Muscle of leg (tissue), 11 donors: ENCODE data around the gene HLCS. TPM values are rescaled to one million over a fixed set of nuclear protein-coding genes. Genes with fewer than 3 reads are reported as not detected.

Experiments
- DNase-seq: peaks from one replicate; pipeline ENCODE4 v3.0.0; 2013
- H3K27ac ChIP-seq: one replicate; pipeline ENCODE4 v1.5.1; 2013; ENCODE audit warnings: mild to moderate bottlenecking, low read length, control low read depth
- H3K27me3 ChIP-seq: one replicate; pipeline ENCODE4 v1.6.1; 2013; ENCODE audit warnings: low read length; ENCODE audit not compliant: control insufficient read depth, insufficient read depth
- H3K36me3 ChIP-seq: one replicate; pipeline ENCODE4 v1.6.1; 2013; ENCODE audit warnings: low read length; ENCODE audit not compliant: control insufficient read depth, insufficient read depth
- H3K4me1 ChIP-seq: one replicate; pipeline ENCODE4 v1.6.1; 2013; ENCODE audit warnings: low read length; ENCODE audit not compliant: control insufficient read depth, insufficient read depth
- H3K4me3 ChIP-seq: one replicate; pipeline ENCODE4 v1.5.1; 2013; ENCODE audit warnings: low read length, control low read depth
- H3K9me3 ChIP-seq: replicated peaks from 2 replicates; pipeline ENCODE4 v1.6.1; 2013; ENCODE audit warnings: low read depth, low read length; ENCODE audit not compliant: control insufficient read depth
- WGBS: methylation state at CpG from one replicate; pipeline ENCODE4 v1.1.5; 2013; ENCODE audit warnings: missing lambda C conversion rate; ENCODE audit not compliant: insufficient coverage; 5-methylcytosine and 5-hydroxymethylcytosine counted together
- polyA plus RNA-seq, 8 donors: library from polyadenylated mRNA; unstranded; fragments of 120-200 nt; gene quantifications; one replicate each; pipeline versions ENCODE4 v1.2.1 to v1.2.3, GENCODE V29; 2013; ENCODE audit warnings: inconsistent platforms in 1 of 8, low replicate concordance in 1 of 8; ENCODE audit not compliant: insufficient read length in 8 of 8, insufficient read depth in 1 of 8
- total RNA-seq: library from RNA; stranded (reverse); fragments of 120-200 nt; gene quantifications from one replicate; pipeline ENCODE4 v1.2.4, GENCODE V29; 2013

The HLCS gene
- total and polyA plus RNA-seq, 9 donors, result 8.4 to 13.4 (median 12.9) TPM

- Histone ChIP-seq H3K4me3 (no peak overlapping the region), H3K27me3 (no peaks in the 10 kb centered on the region), H3K27ac (no peak overlapping the region), H3K36me3 (no peaks in the 10 kb centered on the region), H3K9me3 (no peaks in the 10 kb centered on the region), H3K4me1 (peaks cover 15% of the 10 kb centered on the region)
- 92% methylated on average over 3 of the region's 9 CpGs for WGBS
- no peak for DNase-seq
Measured at GRCh38 chr21:36985751-36986594, 19.5 kb upstream of the HLCS start.

- Histone ChIP-seq H3K4me1 (peaks cover 20% of the 10 kb centered on the region), H3K27ac (no peak overlapping the region), H3K9me3 (no peaks in the 10 kb centered on the region), H3K36me3 (no peaks in the 10 kb centered on the region), H3K4me3 (no peak overlapping the region), H3K27me3 (peaks cover 5% of the 10 kb centered on the region)
- DNase-seq, result no peak
- no CpG with 5 or more reads among the region's 6 CpGs for WGBS
Measured at GRCh38 chr21:36981977-36982700, 15.7 kb upstream of the HLCS start.

GRCh38 chr21:36981049-36981391 lies 14.6 kb upstream of the HLCS start:
- DNase-seq, result no peak
- no peaks in the 10 kb centered on the region for H3K9me3 ChIP-seq
- H3K4me3 ChIP-seq, result no peak overlapping the region
- peaks cover 20% of the 10 kb centered on the region for H3K4me1 ChIP-seq
- no peak overlapping the region for H3K27ac ChIP-seq
- peaks cover 5% of the 10 kb centered on the region for H3K27me3 ChIP-seq
- no CpG with 5 or more reads among the region's 2 CpGs for WGBS
- no peaks in the 10 kb centered on the region for H3K36me3 ChIP-seq

- Histone ChIP-seq H3K4me1 (peaks cover 20% of the 10 kb centered on the region), H3K27ac (no peak overlapping the region), H3K9me3 (no peaks in the 10 kb centered on the region), H3K4me3 (peak overlapping the region; percentile 33), H3K36me3 (no peaks in the 10 kb centered on the region), H3K27me3 (peaks cover 5% of the 10 kb centered on the region)
- DNase-seq, result peak; percentile 49
- WGBS, result 3% methylated on average over 52 of the region's 53 CpGs
Measured at GRCh38 chr21:36980280-36981048, 14.0 kb upstream of the HLCS start.

- H3K9me3 ChIP-seq, result no peaks in the 10 kb centered on the region
- H3K4me1 ChIP-seq, result peaks cover 20% of the 10 kb centered on the region
- no peaks in the 10 kb centered on the region for H3K36me3 ChIP-seq
- DNase-seq, result peak; percentile 89
- WGBS, result no CpG with 5 or more reads among the region's 8 CpGs
- H3K27me3 ChIP-seq, result peaks cover 5% of the 10 kb centered on the region
- no peak overlapping the region for H3K4me3 ChIP-seq
- H3K27ac ChIP-seq, result peak overlapping the region; percentile 22
Measured at GRCh38 chr21:36976882-36977651, 10.6 kb upstream of the HLCS start.

- no peak overlapping the region for H3K4me3 ChIP-seq
- no peak for DNase-seq
- H3K4me1 ChIP-seq, result peaks cover 20% of the 10 kb centered on the region
- peaks cover 5% of the 10 kb centered on the region for H3K27me3 ChIP-seq
- WGBS, result 50% methylated on average over 1 of the region's 5 CpGs
- H3K9me3 ChIP-seq, result no peaks in the 10 kb centered on the region
- H3K36me3 ChIP-seq, result no peaks in the 10 kb centered on the region
- no peak overlapping the region for H3K27ac ChIP-seq
Measured at GRCh38 chr21:36976228-36976861, 9.9 kb upstream of the HLCS start.

- WGBS, result 77% methylated on average over 6 of the region's 6 CpGs
Measured at GRCh38 chr21:36974851-36975192, 8.4 kb upstream of the HLCS start.

GRCh38 chr21:36973986-36974850 lies 7.7 kb upstream of the HLCS start:
- no peaks in the 10 kb centered on the region for H3K27me3 ChIP-seq
- peaks cover 3% of the 10 kb centered on the region for H3K36me3 ChIP-seq
- H3K27ac ChIP-seq, result no peak overlapping the region
- DNase-seq, result no peak
- H3K4me3 ChIP-seq, result no peak overlapping the region
- 90% methylated on average over 4 of the region's 14 CpGs for WGBS
- H3K4me1 ChIP-seq, result peaks cover 9% of the 10 kb centered on the region
- H3K9me3 ChIP-seq, result no peaks in the 10 kb centered on the region

More at GRCh38 chr21:36974851-36975192, 8.4 kb upstream of the HLCS start:
- DNase-seq, result no peak
- Histone ChIP-seq H3K36me3 (peaks cover 2% of the 10 kb centered on the region), H3K4me3 (no peak overlapping the region), H3K4me1 (peaks cover 9% of the 10 kb centered on the region), H3K27me3 (no peaks in the 10 kb centered on the region), H3K9me3 (no peaks in the 10 kb centered on the region), H3K27ac (no peak overlapping the region)

- DNase-seq, result no peak
- H3K4me3 ChIP-seq, result no peak overlapping the region
- H3K27ac ChIP-seq, result no peak overlapping the region
- H3K27me3 ChIP-seq, result no peaks in the 10 kb centered on the region
- H3K9me3 ChIP-seq, result no peaks in the 10 kb centered on the region
- WGBS, result no CpG with 5 or more reads among the region's 1 CpG
- peaks cover 3% of the 10 kb centered on the region for H3K36me3 ChIP-seq
- H3K4me1 ChIP-seq, result peaks cover 18% of the 10 kb centered on the region
Measured at GRCh38 chr21:36968976-36969375, 2.5 kb upstream of the HLCS start.
